HG03558 (cell line): ENCODE data around the gene FUT3.
"Not testable (repeated sequence)": the region's sequence is repeated elsewhere in the genome, so short reads cannot be mapped to it uniquely, and the experiment has no call there.

Source experiments
- ATAC-seq: cut with Tn5 transposase; IDR thresholded peaks from one replicate; pipeline ENCODE4 v1.9.1; 2021; ENCODE audit warnings: moderate number of reproducible peaks; ENCODE audit not compliant: unreplicated experiment; ENCODE audit errors: extremely low read depth

Gene FUT3

DNA sequence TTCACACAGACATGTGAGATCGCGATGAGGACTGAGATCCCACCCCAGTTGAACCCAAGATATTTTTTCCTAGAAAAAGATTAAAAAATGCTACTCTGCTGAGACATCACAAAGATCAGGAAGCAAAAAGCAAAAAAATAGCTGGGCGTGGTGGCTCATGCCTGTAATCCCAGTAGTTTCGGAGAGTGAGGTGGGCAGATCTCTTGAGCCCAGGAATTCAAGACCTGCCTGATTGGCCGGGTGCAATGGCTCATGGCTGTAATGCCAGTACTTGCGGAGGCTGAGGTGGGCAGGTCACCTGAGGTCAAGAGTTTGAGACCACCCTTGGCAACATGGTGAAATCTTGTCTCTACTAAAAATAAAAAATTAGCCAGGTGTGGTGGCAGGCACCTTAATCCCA, 1.1 kb downstream of the FUT3 start:
- ATAC-seq, result no peak

- ATAC-seq, result not testable (repeated sequence)
Observed at GRCh38 chr19:5848621-5849020, 2.6 kb downstream of the FUT3 start.

GRCh38 chr19:5847846-5848245, 3.4 kb downstream of the FUT3 start:
- not testable (repeated sequence) for ATAC-seq

DNA sequence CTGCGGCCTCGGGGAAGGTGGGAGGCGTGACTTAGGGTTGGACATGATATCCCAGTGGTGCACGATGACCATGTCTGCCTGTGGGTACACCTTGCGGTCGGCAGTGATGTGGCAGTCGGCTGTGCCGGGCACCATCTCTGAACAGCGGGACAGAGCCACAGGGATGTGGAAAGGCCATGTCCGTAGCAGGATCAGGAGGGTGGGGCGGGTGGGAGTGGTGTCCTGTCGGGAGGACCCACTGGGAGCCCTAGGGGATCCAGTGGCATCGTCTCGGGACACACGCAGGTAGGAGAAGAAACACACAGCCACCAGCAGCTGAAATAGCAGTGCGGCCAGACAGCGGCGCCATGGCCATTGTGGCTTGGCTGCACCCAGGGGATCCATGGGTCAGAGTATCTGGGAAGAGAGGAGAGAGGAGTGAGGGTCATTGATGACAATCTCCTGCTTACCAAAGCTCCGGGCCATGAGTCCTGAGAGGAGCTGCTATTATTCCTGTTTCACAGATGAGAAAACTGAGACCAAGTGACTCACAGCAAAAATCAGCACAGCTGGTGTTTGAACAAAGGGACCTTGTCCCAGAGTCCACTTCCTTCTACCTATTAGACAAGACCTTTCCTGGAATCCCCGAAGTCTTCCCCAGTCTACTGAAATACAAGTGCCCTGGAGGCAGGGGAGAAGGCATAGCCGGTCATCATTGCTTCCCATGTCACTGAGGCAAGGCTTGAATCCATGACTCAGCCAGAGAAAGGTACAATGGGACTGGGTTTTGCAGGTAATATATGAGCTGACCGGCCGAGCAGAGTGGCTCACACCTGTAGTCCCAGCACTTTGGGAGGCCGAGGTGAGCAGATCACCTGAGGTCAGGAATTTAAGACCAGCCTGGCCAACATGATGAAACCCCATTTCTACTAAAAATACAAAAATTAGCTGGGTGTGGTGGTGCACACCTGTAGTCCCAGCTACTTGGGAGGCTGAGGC, 6.5 kb downstream of the FUT3 start:
- ATAC-seq, result no peak

- ATAC-seq, result no peak
Observed at GRCh38 chr19:5843295-5843927, 7.8 kb downstream of the FUT3 start.

DNA sequence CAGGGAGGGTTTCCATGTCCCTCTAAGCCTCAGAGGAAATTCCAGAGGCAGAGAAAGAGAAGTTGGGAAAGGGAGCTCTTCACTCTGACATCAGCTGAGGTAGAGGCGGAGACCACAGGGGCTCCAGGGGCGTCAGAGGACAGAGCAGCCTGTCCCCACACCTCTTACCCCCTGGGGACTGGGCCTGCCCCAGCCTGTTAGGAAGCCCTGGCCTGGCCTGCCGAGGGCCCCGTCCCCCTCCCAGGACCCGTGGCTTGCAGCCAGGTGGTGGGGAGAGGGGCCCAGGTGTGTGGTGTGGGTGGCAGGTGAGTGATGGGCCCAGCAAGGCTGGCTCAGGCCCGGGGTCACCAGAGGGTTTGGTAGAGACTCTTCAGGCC, 9.5 kb downstream of the FUT3 start:
- ATAC-seq, result not testable (repeated sequence)

GRCh38 chr19:5839065-5840017, 11.9 kb downstream of the FUT3 start, which contains the start of gene FUT6:
TSS of gene FUT6 (minus strand) at chr19:5839702. CDS start at chr19:5832567, 7,135 bp downstream.
- no peak for ATAC-seq

DNA sequence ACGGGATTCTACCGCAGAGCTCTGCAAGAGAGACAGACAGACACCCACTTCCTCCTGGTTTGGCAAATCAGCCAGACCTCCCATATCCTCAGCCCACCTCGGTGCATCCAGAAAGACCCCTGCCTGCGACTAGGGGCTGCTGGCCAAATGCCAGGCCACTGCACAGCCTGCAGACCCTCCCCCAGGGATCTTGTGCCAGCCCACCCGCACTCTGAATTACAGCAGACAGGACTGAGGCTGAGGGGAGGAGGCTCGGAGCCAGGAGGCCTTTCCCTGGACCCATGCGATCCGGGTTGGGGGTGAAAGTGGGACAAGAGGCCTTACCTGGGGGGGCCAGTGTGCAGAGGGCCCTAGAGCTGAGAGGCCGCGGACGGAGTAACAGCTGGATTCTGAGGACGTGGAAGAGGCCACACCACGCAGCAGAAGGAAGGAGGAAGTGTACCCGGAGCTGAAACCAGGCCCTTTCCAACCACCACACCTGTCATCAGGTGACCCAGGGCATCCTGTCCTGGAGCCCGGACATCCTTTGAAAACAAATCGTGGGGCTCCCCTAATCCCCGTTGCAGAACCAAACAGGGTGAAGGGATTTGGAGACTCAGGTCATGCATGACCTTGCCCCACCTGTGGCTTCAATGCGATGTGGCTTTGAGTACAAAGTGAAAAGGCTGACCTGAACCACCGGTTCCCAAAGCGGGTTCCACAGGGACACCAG, 12.7 kb downstream of the FUT3 start:
- ATAC-seq, result no peak

GRCh38 chr19:5837761-5838352, 13.4 kb downstream of the FUT3 start:
- ATAC-seq, result no peak

- ATAC-seq, result no peak
Observed at GRCh38 chr19:5832527-5833216, 18.6 kb downstream of the FUT3 start.

GRCh38 chr19:5832061-5832460, 19.2 kb downstream of the FUT3 start:
- ATAC-seq, result no peak

DNA sequence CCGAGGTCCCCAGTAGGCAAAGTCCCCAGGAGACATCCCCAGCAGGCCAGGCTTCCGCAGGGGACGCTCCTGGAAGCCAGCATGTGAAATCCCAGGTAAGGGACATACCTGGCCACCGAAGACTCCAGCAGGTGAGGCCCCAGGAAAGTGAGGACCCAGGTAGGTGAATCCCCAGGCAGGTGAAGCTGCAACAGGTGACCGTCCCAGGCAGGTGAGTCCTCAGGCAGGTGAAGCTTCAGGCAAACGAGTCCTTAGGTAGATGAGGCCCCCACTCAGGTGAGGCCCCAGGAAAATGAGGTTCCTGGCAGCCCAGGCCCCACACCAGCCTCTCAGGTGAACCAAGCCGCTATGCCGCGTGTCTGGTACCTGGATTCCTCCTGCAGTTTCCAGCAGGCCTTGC, 20.1 kb downstream of the FUT3 start:
- no peak for ATAC-seq

DNA sequence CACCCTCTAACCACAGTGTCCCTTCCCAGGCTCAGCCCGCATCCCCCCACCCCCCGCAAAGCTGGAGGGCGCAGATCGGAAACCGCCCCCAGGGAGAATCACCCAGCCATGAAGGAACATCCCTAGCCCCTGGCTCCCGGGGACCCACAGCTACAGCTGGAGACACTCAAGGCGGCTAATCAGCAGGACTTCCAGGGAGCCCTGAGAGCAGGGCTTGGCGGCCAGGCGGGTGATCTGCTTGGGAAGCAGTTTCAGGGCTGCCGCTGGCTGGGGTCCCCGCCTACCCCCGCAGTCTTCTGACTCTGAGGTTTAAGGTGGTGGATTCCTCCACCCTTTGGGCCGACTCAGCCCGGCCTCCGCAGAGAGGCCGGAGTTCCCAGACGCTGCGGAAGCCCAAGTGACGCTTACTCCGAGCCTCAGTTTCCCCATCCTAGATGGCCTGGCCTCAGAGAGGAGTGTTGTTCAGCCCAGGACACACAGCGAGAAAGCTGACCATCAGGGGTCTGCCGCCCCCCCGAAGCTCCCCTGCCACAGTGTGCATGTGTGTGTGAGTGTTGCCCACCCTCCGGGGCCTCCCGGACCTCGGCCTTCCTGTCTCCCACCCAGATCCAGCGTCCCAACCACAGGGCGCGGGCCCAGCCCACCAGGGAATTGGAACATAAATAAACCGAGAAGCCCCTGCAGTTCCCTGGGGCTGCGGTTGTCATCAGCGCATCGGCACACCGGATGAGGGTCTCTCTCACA, 21.5 kb downstream of the FUT3 start:
- no peak for ATAC-seq

- ATAC-seq, result no peak
Observed at GRCh38 chr19:5828661-5829566, 22.3 kb downstream of the FUT3 start.

GRCh38 chr19:5827891-5828660, 23.2 kb downstream of the FUT3 start:
- ATAC-seq, result peak; percentile 64

GRCh38 chr19:5827342-5827890, 23.8 kb downstream of the FUT3 start:
- no peak for ATAC-seq
